WERI-Rb-1 (cell line): ENCODE results near the gene PIP4P1.

Experiments
- DNase-seq: peaks from one replicate; pipeline ENCODE4 v3.0.0-alpha.2; 2020
- H3K27ac ChIP-seq: fragments of 250-450 bp; sonication (Bioruptor Pico); 2 replicates; pipeline ENCODE4 v1.5.1; 2020; ENCODE audit warnings: mild to moderate bottlenecking, moderate library complexity
- H3K27me3 ChIP-seq: fragments of 250-450 bp; sonication (Bioruptor Pico); 2 replicates; pipeline ENCODE4 v1.5.1; 2021; ENCODE audit warnings: mild to moderate bottlenecking, low read depth, moderate library complexity; ENCODE audit not compliant: insufficient read depth, severe bottlenecking
- H3K36me3 ChIP-seq: fragments of 250-450 bp; sonication (Bioruptor Pico); 2 replicates; pipeline ENCODE4 v1.5.1; 2020; ENCODE audit warnings: mild to moderate bottlenecking, moderate library complexity
- H3K4me3 ChIP-seq: 2 replicates; pipeline ENCODE4 v1.5.1; 2011; ENCODE audit warnings: low read depth, mild to moderate bottlenecking, control low read depth, low read length
- H3K9me3 ChIP-seq: fragments of 250-450 bp; sonication (Bioruptor Pico); 2 replicates; pipeline ENCODE4 v1.5.1; 2021; ENCODE audit warnings: mild to moderate bottlenecking, moderate library complexity; ENCODE audit not compliant: severe bottlenecking
- TF ChIP-seq, protein P1 (sequence below): IDR thresholded peaks from 2 replicates; pipeline ENCODE4 v1.5.1; 2011; ENCODE audit warnings: low read depth, mild to moderate bottlenecking, control low read depth, inconsistent platforms, low read length

PIP4P1 gene

DNA sequence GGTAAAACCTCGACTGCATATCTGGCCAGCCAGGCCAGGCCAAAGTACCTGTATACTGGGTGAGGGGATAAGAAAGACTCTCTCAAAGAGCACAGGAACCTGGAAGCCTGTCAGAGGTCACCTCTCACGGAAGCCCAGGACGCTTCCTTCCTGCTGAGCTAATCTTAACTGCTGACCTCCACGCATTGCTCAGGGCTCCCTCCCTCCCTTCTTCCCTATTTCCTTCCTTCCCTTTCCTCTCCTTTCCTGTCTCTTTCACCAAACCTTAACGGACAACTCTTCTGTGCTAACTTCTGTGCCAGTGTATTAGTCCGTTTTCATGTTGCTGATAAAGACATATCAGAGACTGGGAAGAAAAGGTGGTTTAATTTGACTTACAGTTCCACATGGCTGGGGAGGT lies 29.3 kb upstream of the PIP4P1 start:
- Histone ChIP-seq H3K27me3 (no peaks in the 10 kb centered on the region), H3K27ac (no peak overlapping the region), H3K36me3 (no peaks in the 10 kb centered on the region), H3K9me3 (no peaks in the 10 kb centered on the region), H3K4me3 (no peak overlapping the region)
- TF ChIP-seq, protein P1, sequence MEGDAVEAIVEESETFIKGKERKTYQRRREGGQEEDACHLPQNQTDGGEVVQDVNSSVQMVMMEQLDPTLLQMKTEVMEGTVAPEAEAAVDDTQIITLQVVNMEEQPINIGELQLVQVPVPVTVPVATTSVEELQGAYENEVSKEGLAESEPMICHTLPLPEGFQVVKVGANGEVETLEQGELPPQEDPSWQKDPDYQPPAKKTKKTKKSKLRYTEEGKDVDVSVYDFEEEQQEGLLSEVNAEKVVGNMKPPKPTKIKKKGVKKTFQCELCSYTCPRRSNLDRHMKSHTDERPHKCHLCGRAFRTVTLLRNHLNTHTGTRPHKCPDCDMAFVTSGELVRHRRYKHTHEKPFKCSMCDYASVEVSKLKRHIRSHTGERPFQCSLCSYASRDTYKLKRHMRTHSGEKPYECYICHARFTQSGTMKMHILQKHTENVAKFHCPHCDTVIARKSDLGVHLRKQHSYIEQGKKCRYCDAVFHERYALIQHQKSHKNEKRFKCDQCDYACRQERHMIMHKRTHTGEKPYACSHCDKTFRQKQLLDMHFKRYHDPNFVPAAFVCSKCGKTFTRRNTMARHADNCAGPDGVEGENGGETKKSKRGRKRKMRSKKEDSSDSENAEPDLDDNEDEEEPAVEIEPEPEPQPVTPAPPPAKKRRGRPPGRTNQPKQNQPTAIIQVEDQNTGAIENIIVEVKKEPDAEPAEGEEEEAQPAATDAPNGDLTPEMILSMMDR, result no peak
- no peak for DNase-seq

- no peak for DNase-seq
- TF ChIP-seq, protein P1, result no peak
- H3K9me3 ChIP-seq, result no peaks in the 10 kb centered on the region
- no peaks in the 10 kb centered on the region for H3K27me3 ChIP-seq
- no peak overlapping the region for H3K27ac ChIP-seq
- no peaks in the 10 kb centered on the region for H3K36me3 ChIP-seq
- no peak overlapping the region for H3K4me3 ChIP-seq
Observed at GRCh38 chr14:20489093-20489994, 28.1 kb upstream of the PIP4P1 start.

DNA sequence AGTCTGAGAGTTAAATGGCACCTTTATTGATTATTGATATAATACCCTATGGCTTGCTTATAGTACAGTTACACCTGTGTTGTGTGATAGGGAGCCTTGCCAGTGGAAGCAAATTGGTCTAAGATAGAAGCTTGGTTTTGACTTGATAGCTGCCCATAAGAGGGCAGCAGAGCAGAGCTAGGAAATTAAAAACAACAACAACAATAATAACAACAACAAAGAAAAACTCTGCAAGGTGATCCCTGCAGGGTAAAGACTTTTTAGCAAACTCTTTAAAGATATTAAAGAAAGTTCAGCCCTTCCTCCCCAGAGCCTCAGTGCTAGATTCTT lies 26.1 kb upstream of the PIP4P1 start:
- Histone ChIP-seq H3K36me3 (no peaks in the 10 kb centered on the region), H3K27me3 (no peaks in the 10 kb centered on the region), H3K9me3 (no peaks in the 10 kb centered on the region), H3K27ac (no peak overlapping the region), H3K4me3 (no peak overlapping the region)
- no peak for DNase-seq
- TF ChIP-seq, protein P1, result no peak

GRCh38 chr14:20486684-20487395 lies 25.6 kb upstream of the PIP4P1 start:
- no peaks in the 10 kb centered on the region for H3K9me3 ChIP-seq
- TF ChIP-seq, protein P1, result no peak
- no peaks in the 10 kb centered on the region for H3K27me3 ChIP-seq
- no peak overlapping the region for H3K27ac ChIP-seq
- DNase-seq, result no peak
- H3K36me3 ChIP-seq, result no peaks in the 10 kb centered on the region
- H3K4me3 ChIP-seq, result no peak overlapping the region

DNA sequence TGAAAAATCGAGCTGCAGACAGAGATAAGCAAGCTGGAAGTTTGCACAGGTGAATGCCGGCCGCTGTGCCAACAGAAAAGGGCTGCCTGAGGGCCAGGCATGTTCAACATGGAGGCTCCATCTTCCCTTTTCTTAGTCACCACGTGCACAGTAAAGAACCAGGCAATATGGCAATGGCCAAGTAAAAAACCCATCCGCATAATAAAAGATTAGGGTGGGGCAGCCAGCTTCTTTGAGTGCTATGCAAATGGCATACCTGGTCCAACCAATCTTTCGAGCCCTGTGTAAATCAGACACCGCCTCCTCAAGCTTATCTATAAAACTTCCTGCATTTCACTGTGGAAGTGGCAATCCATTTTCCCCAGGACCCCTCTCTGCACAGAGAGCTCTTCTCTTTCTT lies 24.7 kb upstream of the PIP4P1 start:
- H3K9me3 ChIP-seq, result no peaks in the 10 kb centered on the region
- no peak for DNase-seq

More for the DNA sequence above, 24.7 kb upstream of the PIP4P1 start:
- Histone ChIP-seq H3K27ac (no peak overlapping the region), H3K4me3 (no peak overlapping the region), H3K36me3 (no peaks in the 10 kb centered on the region), H3K27me3 (no peaks in the 10 kb centered on the region)
- TF ChIP-seq, protein P1, result no peak
